SK-N-MC (cell line): ENCODE measurements around the gene SLC38A10.

Experiments used
- EZH2 ChIP-seq: fragments of 200-600 bp; sonication (generic); IDR thresholded peaks from one replicate; pipeline ENCODE4 v1.6.1; 2017; ENCODE audit warnings: antibody characterized with exemption
- FOXP2 ChIP-seq: optimal IDR thresholded peaks from 2 replicates; pipeline ENCODE3; 2011; ENCODE audit warnings: mild to moderate bottlenecking, moderate library complexity; ENCODE audit not compliant: insufficient read depth; ENCODE audit errors: extremely low read length, control extremely low read depth
- POLR2AphosphoS5 ChIP-seq: IDR thresholded peaks from 2 replicates; pipeline ENCODE4 v1.6.1; 2012; ENCODE audit warnings: mild to moderate bottlenecking, low read depth, low read length, borderline replicate concordance

DNA sequence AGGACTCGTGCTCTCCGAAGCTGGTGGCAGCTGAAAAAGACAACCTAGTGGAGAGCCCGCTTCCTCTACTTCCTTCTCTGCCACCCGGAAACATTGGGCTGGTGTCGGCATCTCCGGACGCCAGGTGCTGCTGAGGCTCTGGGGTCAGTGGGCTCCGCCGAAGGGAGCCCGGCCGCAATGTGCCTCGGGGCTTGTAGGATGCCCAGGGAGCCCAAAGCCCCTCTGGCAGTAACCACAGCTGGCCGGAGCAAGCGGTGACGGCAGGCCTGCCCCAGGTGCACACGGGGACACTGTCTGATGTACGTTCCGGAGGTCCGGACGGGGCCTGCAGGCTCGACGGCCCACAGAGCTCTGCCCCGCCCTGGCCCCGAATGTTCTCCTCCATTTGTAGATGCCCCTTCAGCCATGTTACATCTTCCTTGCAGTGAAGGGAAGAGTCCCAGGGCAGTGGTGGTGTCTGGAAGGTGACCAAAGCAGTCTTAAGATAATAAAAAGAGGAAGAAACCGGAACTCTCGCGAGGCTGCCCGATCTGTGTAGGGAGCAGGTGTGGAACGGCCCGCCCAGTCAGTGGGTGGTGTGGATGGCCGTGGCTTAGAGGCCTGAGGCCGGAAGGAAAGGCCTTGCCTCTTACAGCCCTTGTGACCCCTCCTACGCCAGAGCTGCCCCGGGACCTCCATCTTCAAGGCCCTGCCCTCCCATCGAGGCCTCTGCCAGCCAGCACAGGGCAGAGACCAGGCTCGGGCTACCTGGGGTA is 33.3 kb downstream of the SLC38A10 start:
- no peak for TF ChIP-seq POLR2AphosphoS5
- no peak for TF ChIP-seq FOXP2
- no peak for TF ChIP-seq EZH2
